ENCODE measurements around the gene SMARCE1.
"Not testable (repeated sequence)": the region's sequence is repeated elsewhere in the genome, so short reads cannot be mapped to it uniquely, and the experiment has no call there.

DNA sequence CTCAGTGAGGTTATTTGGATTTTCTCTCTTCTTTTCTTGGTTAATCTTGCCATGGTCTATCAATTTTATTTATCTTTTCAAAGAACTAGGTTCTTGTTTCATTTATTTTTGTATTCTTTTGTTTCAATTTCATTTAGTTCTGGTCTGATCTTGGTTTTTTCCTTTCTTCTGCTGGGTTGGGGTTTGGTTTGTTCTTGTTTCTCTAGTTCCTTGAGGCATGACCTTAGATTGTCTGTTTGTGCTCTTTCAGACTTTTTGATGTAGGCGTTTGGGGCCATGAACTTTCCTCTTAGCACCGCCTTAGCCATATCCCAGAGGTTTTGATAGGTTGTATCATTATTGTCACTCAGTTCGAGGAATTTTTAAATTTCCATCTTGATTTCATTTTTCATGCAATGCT is 61.4 kb downstream of the SMARCE1 start:
- TF ChIP-seq CTCF (IDR thresholded peaks at IDR 0.05; ENCODE audit: poor library complexity); EZH2phosphoT487 (IDR thresholded peaks at IDR 0.05; ENCODE audit: low read depth, severe bottlenecking, unreplicated experiment): not testable (repeated sequence)

All from hepatocyte (in vitro differentiated cells).